Neutrophil (primary cell): ENCODE results near the gene ULBP1.
"Not testable (repeated sequence)": the region's sequence is repeated elsewhere in the genome, so short reads cannot be mapped to it uniquely, and the experiment has no call there.

ENCODE experiments used
- H3K27ac ChIP-seq: fragments of 200-600 bp; sonication (generic); 2 replicates; pipeline ENCODE4 v1.5.1; 2016; ENCODE audit warnings: mild to moderate bottlenecking, moderate library complexity
- H3K27me3 ChIP-seq: fragments of 200-600 bp; sonication (generic); 2 replicates; pipeline ENCODE4 v1.6.0; 2016; ENCODE audit warnings: mild to moderate bottlenecking
- H3K36me3 ChIP-seq: fragments of 200-600 bp; sonication (generic); 2 replicates; pipeline ENCODE4 v1.5.1; 2017
- H3K4me1 ChIP-seq, 2 experiments: fragments of 200-600 bp in 1 of 2; sonication (generic) in 1 of 2; 1 replicate in 1 of 2; 2 replicates in 1 of 2; pipeline versions ENCODE4 v1.5.1 to v1.6.1; 2013 to 2016; ENCODE audit warnings: low read depth in 1 of 2, low read length in 1 of 2, mild to moderate bottlenecking in 1 of 2, moderate library complexity in 1 of 2; ENCODE audit not compliant: control insufficient read depth in 1 of 2, insufficient read depth in 1 of 2
- H3K4me3 ChIP-seq, 2 experiments: fragments of 200-600 bp in 1 of 2; sonication (generic) in 1 of 2; 1 replicate in 1 of 2; 2 replicates in 1 of 2; pipeline ENCODE4 v1.5.1; 2013 to 2016; ENCODE audit warnings: low read depth in 1 of 2, low read length in 1 of 2, mild to moderate bottlenecking in 1 of 2, moderate library complexity in 1 of 2
- H3K9me3 ChIP-seq: fragments of 200-600 bp; sonication (generic); 2 replicates; pipeline ENCODE4 v1.5.1; 2016
- TF ChIP-seq, protein P1 (sequence below): fragments of 200-600 bp; sonication (generic); IDR thresholded peaks from 2 replicates; pipeline ENCODE4 v1.5.1; 2016; ENCODE audit warnings: antibody characterized with exemption

ULBP1 gene

DNA sequence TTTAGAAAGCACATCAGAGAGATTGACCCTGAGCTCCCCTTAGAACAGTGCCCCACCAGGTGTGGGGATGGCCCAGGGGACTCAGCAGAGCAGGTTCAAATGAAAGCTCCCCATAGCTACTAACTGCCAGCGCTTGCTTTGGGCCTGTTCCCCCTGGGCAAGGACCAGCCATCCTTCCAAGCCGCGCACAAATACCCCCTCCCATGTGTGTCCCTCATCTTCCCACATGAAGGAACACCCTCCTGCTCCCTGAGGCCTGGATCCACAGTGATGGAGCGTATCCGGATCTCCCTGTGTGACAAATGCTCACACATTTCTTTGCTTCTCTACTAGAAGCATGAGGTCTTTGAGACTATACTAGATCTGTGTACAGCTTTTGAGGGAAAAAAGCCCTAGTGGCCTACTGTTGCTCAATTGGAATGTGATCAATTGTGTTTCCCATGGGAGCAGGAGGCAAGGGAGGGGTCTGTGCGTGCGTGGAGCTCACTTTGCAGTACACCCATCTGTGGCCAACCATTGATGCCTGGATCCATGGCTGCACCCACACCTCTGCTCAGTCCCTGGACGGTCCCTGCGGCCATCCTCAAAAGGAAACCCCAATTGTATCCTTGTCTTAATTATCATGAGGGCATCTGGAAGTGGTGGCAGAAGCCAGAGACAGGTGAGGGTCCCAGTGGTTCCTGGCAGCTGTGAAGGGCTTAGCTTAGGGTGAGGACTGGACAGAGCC, 39.4 kb upstream of the ULBP1 start:
- Histone ChIP-seq H3K27me3 (peaks cover 98% of the 10 kb centered on the region), H3K27ac (no peak overlapping the region), H3K36me3 (no peaks in the 10 kb centered on the region), H3K9me3 (no peaks in the 10 kb centered on the region), H3K4me3 (no peak overlapping the region), H3K4me1 (peaks cover 17 to 24% of the 10 kb centered on the region in 2 experiments)
- TF ChIP-seq, protein P1, sequence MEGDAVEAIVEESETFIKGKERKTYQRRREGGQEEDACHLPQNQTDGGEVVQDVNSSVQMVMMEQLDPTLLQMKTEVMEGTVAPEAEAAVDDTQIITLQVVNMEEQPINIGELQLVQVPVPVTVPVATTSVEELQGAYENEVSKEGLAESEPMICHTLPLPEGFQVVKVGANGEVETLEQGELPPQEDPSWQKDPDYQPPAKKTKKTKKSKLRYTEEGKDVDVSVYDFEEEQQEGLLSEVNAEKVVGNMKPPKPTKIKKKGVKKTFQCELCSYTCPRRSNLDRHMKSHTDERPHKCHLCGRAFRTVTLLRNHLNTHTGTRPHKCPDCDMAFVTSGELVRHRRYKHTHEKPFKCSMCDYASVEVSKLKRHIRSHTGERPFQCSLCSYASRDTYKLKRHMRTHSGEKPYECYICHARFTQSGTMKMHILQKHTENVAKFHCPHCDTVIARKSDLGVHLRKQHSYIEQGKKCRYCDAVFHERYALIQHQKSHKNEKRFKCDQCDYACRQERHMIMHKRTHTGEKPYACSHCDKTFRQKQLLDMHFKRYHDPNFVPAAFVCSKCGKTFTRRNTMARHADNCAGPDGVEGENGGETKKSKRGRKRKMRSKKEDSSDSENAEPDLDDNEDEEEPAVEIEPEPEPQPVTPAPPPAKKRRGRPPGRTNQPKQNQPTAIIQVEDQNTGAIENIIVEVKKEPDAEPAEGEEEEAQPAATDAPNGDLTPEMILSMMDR = no peak

DNA sequence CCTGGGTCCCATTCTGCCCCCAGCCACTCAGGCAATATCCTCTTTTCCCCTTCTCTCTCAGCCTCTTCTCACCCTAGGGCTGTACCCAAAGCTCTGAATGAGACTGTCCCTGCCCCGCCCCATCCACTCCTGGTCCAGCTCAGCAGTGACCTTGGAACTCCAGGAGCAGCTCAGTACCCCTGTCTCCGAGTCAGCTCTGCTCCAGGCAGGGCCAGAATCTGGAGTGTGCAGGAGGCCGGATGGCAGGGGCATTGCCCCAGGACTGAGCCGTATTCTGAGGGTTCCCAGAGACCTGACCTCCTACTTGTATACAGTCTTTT, 38.9 kb upstream of the ULBP1 start:
- no peak overlapping the region for H3K4me3 ChIP-seq
- peaks cover 100% of the 10 kb centered on the region for H3K27me3 ChIP-seq
- no peak overlapping the region for H3K27ac ChIP-seq
- TF ChIP-seq, protein P1 = no peak
- H3K9me3 ChIP-seq = no peaks in the 10 kb centered on the region
- peaks cover 17 to 24% of the 10 kb centered on the region in 2 experiments for H3K4me1 ChIP-seq
- no peaks in the 10 kb centered on the region for H3K36me3 ChIP-seq

DNA sequence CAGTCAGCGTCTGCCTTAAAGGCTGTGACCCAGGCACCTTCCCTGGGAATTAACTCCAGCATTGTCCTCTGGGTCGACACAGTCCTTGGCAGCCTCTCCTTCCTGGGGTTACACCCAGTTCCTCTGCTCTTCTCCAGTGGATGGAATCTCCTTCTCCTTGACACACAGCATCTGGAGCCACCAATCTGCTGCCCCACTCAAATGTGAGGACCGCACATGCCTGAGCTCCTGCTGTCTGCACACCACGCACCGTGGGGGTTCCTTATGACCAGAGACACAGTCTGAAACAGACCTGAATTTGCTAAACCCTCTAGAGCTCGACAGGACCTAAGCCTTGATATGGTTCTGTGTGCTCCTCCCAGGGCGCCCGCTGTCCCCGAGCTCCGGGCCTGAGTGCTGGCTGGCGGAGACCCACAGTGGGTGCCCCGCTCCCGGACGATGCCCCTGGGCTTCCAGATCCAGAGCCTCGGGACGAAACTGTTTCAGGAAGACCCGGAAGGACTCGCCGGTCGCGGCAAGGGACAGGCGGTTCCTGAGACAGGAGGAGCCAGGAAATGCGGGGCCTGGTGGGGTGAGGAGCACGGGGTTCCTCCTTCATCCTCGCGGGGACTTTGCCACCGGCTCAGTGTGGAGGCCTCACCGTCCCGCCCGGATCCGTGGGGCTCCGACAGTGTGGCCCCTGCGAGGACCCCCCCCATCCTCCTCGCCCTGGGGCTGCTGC, 38.3 kb upstream of the ULBP1 start:
- no peak overlapping the region for H3K4me3 ChIP-seq
- TF ChIP-seq, protein P1 = no peak
- H3K27me3 ChIP-seq = peaks cover 100% of the 10 kb centered on the region
- H3K36me3 ChIP-seq = no peaks in the 10 kb centered on the region
- H3K4me1 ChIP-seq = peaks cover 17 to 24% of the 10 kb centered on the region in 2 experiments
- no peaks in the 10 kb centered on the region for H3K9me3 ChIP-seq
- no peak overlapping the region for H3K27ac ChIP-seq

DNA sequence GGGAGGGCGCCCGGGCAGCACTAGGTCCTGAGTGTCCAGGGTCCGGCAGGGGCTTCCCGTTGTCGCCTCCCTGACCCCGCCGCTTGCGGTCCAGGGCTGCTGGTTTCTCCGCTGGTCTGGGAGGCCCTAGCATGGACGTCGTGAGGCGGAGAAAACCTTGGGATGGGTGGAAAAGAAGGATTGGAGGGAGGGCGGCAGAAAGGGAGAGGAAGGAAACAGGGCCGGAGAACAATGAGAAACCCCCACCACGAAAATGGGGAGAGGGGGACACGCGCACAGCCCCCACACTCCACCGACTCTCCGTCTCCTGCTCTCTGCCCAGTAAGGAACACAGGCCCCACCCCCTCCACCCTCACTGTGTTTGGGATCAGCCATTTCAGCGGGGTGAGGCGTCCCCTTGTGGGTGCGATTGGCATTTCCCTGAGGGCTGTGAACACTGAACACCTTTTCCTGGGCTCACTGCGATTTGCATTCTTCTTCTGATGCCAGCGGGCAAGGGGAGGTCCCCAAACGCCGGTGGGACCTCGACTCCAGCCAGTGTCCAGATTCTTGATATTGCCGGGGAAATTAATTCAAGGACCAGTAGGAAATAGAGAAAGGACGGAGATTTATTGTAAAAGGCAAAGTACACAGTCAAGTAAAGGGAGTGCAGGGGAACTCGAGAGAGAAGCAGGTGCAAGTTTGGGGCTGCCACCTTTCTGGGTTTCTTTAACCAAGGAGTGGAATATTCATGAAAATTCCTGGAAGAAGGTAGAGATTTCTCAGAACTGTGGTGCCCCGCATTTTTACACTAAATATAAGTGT, 37.6 kb upstream of the ULBP1 start:
- TF ChIP-seq, protein P1 = no peak
- H3K4me1 ChIP-seq = peaks cover 17 to 24% of the 10 kb centered on the region in 2 experiments
- no peak overlapping the region for H3K27ac ChIP-seq
- H3K27me3 ChIP-seq = peaks cover 100% of the 10 kb centered on the region
- H3K36me3 ChIP-seq = no peaks in the 10 kb centered on the region
- H3K9me3 ChIP-seq = no peaks in the 10 kb centered on the region
- H3K4me3 ChIP-seq = no peak overlapping the region

DNA sequence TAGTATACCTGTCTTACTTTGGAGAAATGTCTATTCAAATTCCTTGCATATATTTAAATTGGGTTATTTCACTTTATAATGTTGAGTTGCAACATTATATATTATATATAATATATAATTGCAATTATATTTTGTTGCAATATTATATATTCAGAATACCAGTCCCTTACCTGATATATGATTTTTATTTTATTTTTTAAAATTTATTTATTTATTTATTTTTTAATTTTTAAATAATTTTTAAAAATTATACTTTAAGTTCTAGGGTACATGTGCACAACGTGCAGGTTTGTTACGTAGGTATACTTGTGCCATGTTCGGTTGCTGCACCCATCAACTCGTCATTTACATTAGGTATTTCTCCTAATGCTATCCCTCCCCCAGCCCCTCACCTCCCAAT, 36.7 kb upstream of the ULBP1 start:
- peaks cover 100% of the 10 kb centered on the region for H3K27me3 ChIP-seq
- not testable (repeated sequence) for H3K36me3 ChIP-seq, H3K9me3 ChIP-seq, H3K27ac ChIP-seq, H3K4me3 ChIP-seq
- H3K4me1 ChIP-seq = peaks cover 17 to 24% of the 10 kb centered on the region in 2 experiments

DNA sequence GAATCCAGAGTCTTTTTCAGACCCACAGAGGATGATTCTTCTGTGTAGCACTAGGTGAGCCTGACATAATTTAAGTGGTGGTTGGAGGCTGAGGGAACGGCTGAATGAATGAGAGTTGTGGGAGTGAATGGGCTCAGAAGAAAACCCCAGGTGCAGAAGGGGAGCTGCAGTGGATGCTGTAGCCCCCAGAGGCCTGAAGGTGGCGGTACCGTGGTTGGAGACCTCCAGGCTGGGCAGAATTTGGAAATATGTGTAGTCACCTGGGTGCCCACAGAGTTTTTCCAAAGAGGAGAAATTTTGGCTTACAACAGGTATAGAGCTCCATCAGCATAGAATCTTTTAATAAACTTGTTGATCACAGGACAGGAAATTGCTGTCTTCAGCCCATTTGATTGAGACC, 34.3 kb upstream of the ULBP1 start:
- TF ChIP-seq, protein P1 = no peak
- peaks cover 100% of the 10 kb centered on the region for H3K27me3 ChIP-seq

More for the DNA sequence above, 34.3 kb upstream of the ULBP1 start:
- peaks cover 10 to 11% of the 10 kb centered on the region in 2 experiments for H3K4me1 ChIP-seq
- H3K27ac ChIP-seq = no peak overlapping the region
- no peak overlapping the region for H3K4me3 ChIP-seq
- no peaks in the 10 kb centered on the region for H3K36me3 ChIP-seq
- no peaks in the 10 kb centered on the region for H3K9me3 ChIP-seq
